B cell (primary cell): ENCODE results near the gene TRPM6. TPM values are rescaled to one million over a fixed set of nuclear protein-coding genes. Genes with fewer than 3 reads are reported as not detected.

ENCODE experiments used
- ATAC-seq: fragments of 200-7000 bp; cut with Tn5 transposase; one replicate; pipeline ENCODE4 v1.10.0; 2021; ENCODE audit warnings: low read depth, mild to moderate bottlenecking, moderate number of reproducible peaks, moderate library complexity
- CTCF ChIA-PET: fragments of 350-600 bp; sonication (Branson Sonifier 250); formaldehyde crosslinking; loops from one replicate; lab custom pipeline; 2021; ENCODE audit warnings: antibody characterized with exemption, inconsistent platforms; lab: Charles Lee
- POLR2A ChIA-PET: fragments of 350-600 bp; sonication (Branson Sonifier 250); formaldehyde crosslinking; loops from one replicate; lab custom pipeline; 2021; ENCODE audit warnings: antibody characterized with exemption; lab: Charles Lee
- DNase-seq: peaks from one replicate; pipeline ENCODE4 v3.0.0; 2013
- H2AFZ ChIP-seq: 2 replicates; pipeline ENCODE4 v1.6.1; 2012; ENCODE audit warnings: mild to moderate bottlenecking, low read depth, low read length; ENCODE audit not compliant: insufficient read depth, poor library complexity, severe bottlenecking
- H3K27ac ChIP-seq, 2 donors: 1 replicate in 1 of 2; 2 replicates in 1 of 2; pipeline ENCODE4 v1.5.1; 2012 to 2013; ENCODE audit warnings: low read length in 2 of 2, mild to moderate bottlenecking in 2 of 2, moderate library complexity in 1 of 2
- H3K27me3 ChIP-seq, 4 experiments: fragments of 200-600 bp in 1 of 4; sonication (generic) in 1 of 4; replicated peaks in 1 of 4; 1 replicate in 2 of 4; 2 replicates in 2 of 4; pipeline versions ENCODE4 v1.6.1 to v1.7.0; 2013 to 2016; ENCODE audit warnings: low read length in 3 of 4, mild to moderate bottlenecking in 2 of 4, mixed read lengths in 1 of 4, moderate library complexity in 1 of 4; ENCODE audit not compliant: insufficient read depth in 4 of 4, control insufficient read depth in 3 of 4; ENCODE audit errors: control extremely low read depth in 1 of 4
- H3K36me3 ChIP-seq, 2 experiments: replicated peaks in 1 of 2; 1 replicate in 1 of 2; 2 replicates in 1 of 2; pipeline versions ENCODE4 v1.6.1 to v1.7.1; 2013; ENCODE audit warnings: low read length in 1 of 2; ENCODE audit not compliant: insufficient read depth in 2 of 2, control insufficient read depth in 1 of 2; ENCODE audit errors: control extremely low read depth in 1 of 2, extremely low read depth in 1 of 2
- H3K4me1 ChIP-seq, 2 donors: fragments of 200-600 bp in 1 of 2; sonication (generic) in 1 of 2; 1 replicate in 1 of 2; 2 replicates in 1 of 2; pipeline versions ENCODE4 v1.5.1 to v1.6.1; 2013 to 2017; ENCODE audit warnings: low read length in 2 of 2; ENCODE audit not compliant: control insufficient read depth in 2 of 2, insufficient read depth in 2 of 2
- H3K4me2 ChIP-seq: replicated peaks from 2 replicates; pipeline ENCODE3; 2012; ENCODE audit warnings: mild to moderate bottlenecking, low read depth, low read length; ENCODE audit not compliant: poor library complexity, severe bottlenecking
- H3K4me3 ChIP-seq, 5 experiments: fragments of 200-600 bp in 1 of 5; sonication (generic) in 1 of 5; 1 replicate in 3 of 5; 2 replicates in 2 of 5; pipeline versions ENCODE4 v1.5.1 to v1.7.0; 2011 to 2016; ENCODE audit warnings: low read length in 4 of 5, mild to moderate bottlenecking in 4 of 5, low read depth in 2 of 5, control low read depth in 1 of 5, moderate library complexity in 1 of 5; ENCODE audit not compliant: insufficient read depth in 1 of 5; ENCODE audit errors: control extremely low read depth in 1 of 5, extremely low read depth in 1 of 5
- H3K79me2 ChIP-seq: fragments of 200-600 bp; sonication (generic); one replicate; pipeline ENCODE4 v1.6.0; 2016; ENCODE audit warnings: low read length; ENCODE audit not compliant: control insufficient read depth, insufficient read depth
- H3K9ac ChIP-seq: fragments of 200-600 bp; sonication (generic); 2 replicates; pipeline ENCODE4 v1.6.1; 2017; ENCODE audit warnings: mild to moderate bottlenecking, low read length, moderate library complexity
- H3K9me3 ChIP-seq, 3 donors: one replicate each; pipeline versions ENCODE4 v1.6.1 to v1.7.1; 2013; ENCODE audit warnings: low read length in 2 of 3; ENCODE audit not compliant: control insufficient read depth in 2 of 3, insufficient read depth in 1 of 3; ENCODE audit errors: control extremely low read depth in 1 of 3
- H4K20me1 ChIP-seq: 2 replicates; pipeline ENCODE4 v1.6.0; 2012; ENCODE audit warnings: mild to moderate bottlenecking, low read length; ENCODE audit not compliant: insufficient read depth, control insufficient read depth, poor library complexity, severe bottlenecking
- H3K27ac Mint-ChIP-seq: one replicate; pipeline ENCODE4 v1.8.0; 2021; ENCODE audit warnings: mixed read lengths
- H3K27me3 Mint-ChIP-seq: one replicate; pipeline ENCODE4 v1.8.0; 2021; ENCODE audit warnings: mixed read lengths
- H3K4me1 Mint-ChIP-seq: one replicate; pipeline ENCODE4 v1.8.0; 2021; ENCODE audit warnings: mixed read lengths
- H3K4me3 Mint-ChIP-seq: one replicate; pipeline ENCODE4 v1.8.0; 2021; ENCODE audit warnings: mixed read lengths
- H3K9me3 Mint-ChIP-seq: one replicate; pipeline ENCODE4 v1.8.0; 2022; ENCODE audit warnings: mixed read lengths; ENCODE audit not compliant: insufficient read depth
- CTCF ChIP-seq: fragments of 200-600 bp; IDR thresholded peaks from one replicate; pipeline ENCODE4 v1.8.0; 2022; ENCODE audit warnings: antibody characterized with exemption, mild to moderate bottlenecking
- EZH2 ChIP-seq: IDR thresholded peaks from 2 replicates; pipeline ENCODE4 v1.6.1; 2012; ENCODE audit warnings: borderline replicate concordance, low read depth, mild to moderate bottlenecking, moderate library complexity, low read length; ENCODE audit not compliant: insufficient read depth, poor library complexity, severe bottlenecking
- WGBS: methylation state at CpG from one replicate; pipeline ENCODE4 v1.1.5; 2013; ENCODE audit warnings: missing lambda C conversion rate; ENCODE audit not compliant: insufficient coverage; 5-methylcytosine and 5-hydroxymethylcytosine counted together
- intact Hi-C: fragments of 100-400 bp; cut with micrococcal nuclease; formaldehyde crosslinking; loops from one replicate; pipeline ENCODE4 v1.10.0; 2022
- polyA plus RNA-seq: library from polyadenylated mRNA; depleted of rRNA; stranded (reverse); fragments of >200 nt; gene quantifications from 2 replicates; pipeline ENCODE4 v1.2.3, GENCODE V29; 2012
- total RNA-seq, 2 donors: library from RNA; stranded (reverse); fragments of 120-200 nt in 1 of 2; gene quantifications; 1 replicate in 1 of 2; 2 replicates in 1 of 2; pipeline versions ENCODE4 v1.2.3 to v1.2.4, GENCODE V29; 2013 to 2022

TRPM6 gene
- total and polyA plus RNA-seq, 2 donors (not counting 1 experiment from before 2014, with no cell fraction given), result not detected

GRCh38 chr9:74824654-74825053 is 63.1 kb downstream of the TRPM6 start:
- no peak overlapping the region for H3K4me2 ChIP-seq
- ATAC-seq, result no peak
- no peak for DNase-seq
- Mint-ChIP-seq H3K27me3 (peaks cover 3% of the 10 kb centered on the region), H3K4me3 (no peak overlapping the region), H3K9me3 (no peaks in the 10 kb centered on the region), H3K27ac (no peak overlapping the region), H3K4me1 (no peaks in the 10 kb centered on the region)
- H3K36me3 ChIP-seq, result no peaks in the 10 kb centered on the region
- TF ChIP-seq CTCF (no peak), EZH2 (no peak)
- H3K4me3 ChIP-seq, result no peak overlapping the region
- H3K27me3 ChIP-seq, result peaks cover 0 to 4% (median 0%) of the 10 kb centered on the region in 4 experiments
- 100% methylated on average over 1 of the region's 1 CpG for WGBS
- H3K9me3 ChIP-seq, result no peaks in the 10 kb centered on the region
- H4K20me1 ChIP-seq, result no peaks in the 10 kb centered on the region
- no peak overlapping the region for H2AFZ ChIP-seq
- H3K27ac ChIP-seq, result no peak overlapping the region
- no peak overlapping the region for H3K9ac ChIP-seq
- ChIA-PET CTCF (interaction anchor here (0.6 to 0.7 kb wide), 2 partner anchors 75 to 176 kb away, joined by 3 read pairs; no protein-coding TSS in a partner anchor), POLR2A (no interaction called here)
- H3K79me2 ChIP-seq, result no peaks in the 10 kb centered on the region
- H3K4me1 ChIP-seq, result no peaks in the 10 kb centered on the region
- intact Hi-C loops, result no loop called here

GRCh38 chr9:74821636-74822035 is 66.1 kb downstream of the TRPM6 start:
- H3K27ac Mint-ChIP-seq, result no peak overlapping the region
- no peak overlapping the region for H3K4me3 ChIP-seq
- CTCF ChIA-PET, result interaction anchor here (1.5 kb wide), 1 partner anchor 9 kb away, joined by 3 read pairs; no protein-coding TSS in a partner anchor
- no peak overlapping the region for H3K4me3 Mint-ChIP-seq
- no peaks in the 10 kb centered on the region for H3K4me1 Mint-ChIP-seq
- no peaks in the 10 kb centered on the region for H3K4me1 ChIP-seq
- TF ChIP-seq CTCF, result no peak
- TF ChIP-seq EZH2, result no peak
- H2AFZ ChIP-seq, result no peak overlapping the region
- H3K9me3 ChIP-seq, result no peaks in the 10 kb centered on the region
- WGBS, result 82% methylated on average over 8 of the region's 8 CpGs
- no peak overlapping the region for H3K27ac ChIP-seq
- ATAC-seq (no peak), DNase-seq (no peak)
- POLR2A ChIA-PET, result no interaction called here
- no peaks in the 10 kb centered on the region for H3K79me2 ChIP-seq
- H3K9me3 Mint-ChIP-seq, result no peaks in the 10 kb centered on the region
- intact Hi-C loops, result no loop called here
- H3K27me3 Mint-ChIP-seq, result peaks cover 3% of the 10 kb centered on the region
- no peak overlapping the region for H3K4me2 ChIP-seq
- peaks cover 0 to 4% (median 0%) of the 10 kb centered on the region in 4 experiments for H3K27me3 ChIP-seq
- H4K20me1 ChIP-seq, result no peaks in the 10 kb centered on the region
- no peaks in the 10 kb centered on the region for H3K36me3 ChIP-seq
- H3K9ac ChIP-seq, result no peak overlapping the region
